ENCODE measurements around the gene RASGRF2. TPM values are rescaled to one million over a fixed set of nuclear protein-coding genes. Genes with fewer than 3 reads are reported as not detected.
A peak's percentile ranks its signal among the peaks of the same experiment; 100 is the strongest.

RASGRF2 gene
- 2.7 and 3.6 TPM in 2 replicates for total RNA-seq (2014; rRNA removed; shearing (Covaris generic); ENCODE audit: low replicate concordance)

DNA sequence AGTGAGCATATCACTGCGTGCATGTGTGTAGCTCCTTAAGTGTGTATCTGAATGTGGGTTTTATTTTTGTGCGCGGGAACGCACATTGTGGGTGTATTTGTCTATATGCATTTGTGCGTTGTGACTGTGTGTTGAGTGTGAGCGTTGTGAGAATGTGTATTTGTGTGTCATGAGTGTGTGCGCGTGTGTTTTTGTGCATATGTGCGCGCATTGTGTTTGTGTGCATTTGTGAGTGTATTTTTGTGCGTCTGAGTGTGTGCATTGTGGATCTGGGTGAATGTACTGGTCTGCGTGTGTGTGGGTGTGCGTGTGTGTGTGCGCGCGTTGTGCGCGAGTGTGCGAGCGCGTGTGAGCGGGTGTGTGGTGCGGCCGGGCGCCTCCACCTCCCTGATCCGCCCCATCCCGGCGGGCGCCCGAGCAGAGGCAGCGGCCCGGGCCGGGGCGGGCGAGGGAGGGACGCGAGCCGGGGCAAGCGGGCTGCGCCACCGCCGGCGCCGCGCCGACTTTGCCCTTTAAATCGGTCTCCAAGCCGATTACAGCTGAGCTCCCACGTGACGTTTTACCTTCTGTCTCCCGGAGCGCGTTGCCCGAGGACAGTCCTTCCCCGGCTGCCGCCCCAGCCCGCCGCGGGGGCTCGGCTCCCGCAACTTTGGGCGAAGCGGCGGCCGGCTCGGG lies at the start of gene RASGRF2:
TSS of gene RASGRF2 (plus strand) at position 596 of the 675 bp plus-strand sequence. CDS start 376 bp downstream, outside the sequence.
- Histone ChIP-seq H3K27me3 (no peaks in the 10 kb centered on the region), H3K36me3 (no peaks in the 10 kb centered on the region), H3K4me3 (peak within 1 kb of the TSS; percentile 61), H3K9me3 (no peaks in the 10 kb centered on the region)
- peak; percentile 66 for DNase-seq

- Histone ChIP-seq H3K9me3 (no peaks in the 10 kb centered on the region), H3K27me3 (no peaks in the 10 kb centered on the region), H3K36me3 (no peaks in the 10 kb centered on the region), H3K4me3 (no peak overlapping the region)
- DNase-seq = no peak
Measured at GRCh38 chr5:80912479-80912878, 47.7 kb upstream of the RASGRF2 start.

DNA sequence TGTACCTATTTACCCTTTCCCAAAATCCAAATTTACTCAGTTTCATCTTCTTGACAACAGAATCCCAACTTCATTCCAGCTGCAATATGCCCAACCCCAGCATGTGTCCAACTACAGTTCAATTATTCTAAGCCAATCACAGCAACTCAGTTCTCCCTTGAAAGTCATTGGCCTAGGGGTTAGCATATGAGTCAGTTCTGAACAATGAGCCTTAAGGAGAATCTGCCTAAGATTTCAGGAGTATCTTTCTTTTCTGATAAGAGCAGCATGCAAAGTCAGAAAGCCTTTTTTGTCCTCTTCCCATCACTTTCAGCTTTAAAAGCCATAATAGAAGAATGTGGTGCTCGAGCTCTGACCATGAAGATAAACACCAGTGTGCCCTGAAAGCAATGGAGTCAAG lies 44.4 kb upstream of the RASGRF2 start:
- Histone ChIP-seq H3K4me3 (no peak overlapping the region), H3K36me3 (no peaks in the 10 kb centered on the region), H3K27me3 (no peaks in the 10 kb centered on the region), H3K9me3 (no peaks in the 10 kb centered on the region)
- no peak for DNase-seq

DNA sequence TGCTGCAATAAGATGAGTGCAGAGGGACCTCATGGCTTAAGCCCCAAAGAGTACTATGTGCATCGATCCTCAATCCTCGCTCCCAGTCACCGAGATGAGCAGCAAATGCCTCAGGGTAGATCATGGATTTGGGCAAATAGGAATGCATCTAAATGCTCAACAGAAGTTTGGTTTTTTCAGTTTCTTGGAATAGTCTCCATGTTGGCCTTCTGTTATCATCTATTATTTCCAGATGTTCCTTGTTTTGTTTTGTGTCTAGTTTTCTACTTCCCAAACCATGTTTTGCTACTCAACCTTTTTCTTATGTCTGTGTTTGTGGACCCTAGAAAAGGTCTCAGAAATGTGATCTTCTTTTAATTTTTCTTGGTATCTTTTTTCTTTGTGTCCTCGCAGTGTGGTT lies 43.5 kb upstream of the RASGRF2 start:
- Histone ChIP-seq H3K36me3 (no peaks in the 10 kb centered on the region), H3K9me3 (no peaks in the 10 kb centered on the region), H3K4me3 (no peak overlapping the region), H3K27me3 (no peaks in the 10 kb centered on the region)
- no peak for DNase-seq

- no peak for DNase-seq
- Histone ChIP-seq H3K4me3 (no peak overlapping the region), H3K9me3 (no peaks in the 10 kb centered on the region), H3K27me3 (no peaks in the 10 kb centered on the region), H3K36me3 (no peaks in the 10 kb centered on the region)
Measured at GRCh38 chr5:80917631-80918030, 42.5 kb upstream of the RASGRF2 start.

- H3K9me3 ChIP-seq = no peaks in the 10 kb centered on the region
- no peaks in the 10 kb centered on the region for H3K36me3 ChIP-seq
- no peak for DNase-seq
- H3K4me3 ChIP-seq = no peak overlapping the region
- H3K27me3 ChIP-seq = no peaks in the 10 kb centered on the region
Measured at GRCh38 chr5:80919678-80920196, 40.4 kb upstream of the RASGRF2 start.

DNA sequence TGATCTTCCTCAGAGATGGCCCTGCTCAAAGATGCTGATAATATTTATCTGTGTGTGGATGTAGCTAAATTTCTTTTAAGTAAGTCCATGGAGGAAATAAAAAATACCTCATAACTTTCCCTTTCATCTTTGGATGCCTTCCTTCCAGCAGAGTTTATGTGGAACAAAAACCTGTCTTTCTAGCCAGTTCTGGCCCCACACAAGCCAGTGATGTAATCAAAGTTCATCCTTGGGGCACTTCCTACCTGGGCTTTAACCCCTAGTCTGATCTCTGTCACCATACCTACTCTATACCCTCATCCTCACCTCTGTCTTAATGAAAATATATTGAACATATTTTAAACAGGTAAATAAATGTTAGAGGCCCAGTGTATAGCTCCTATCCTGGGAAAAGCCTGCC lies 39.8 kb upstream of the RASGRF2 start:
- Histone ChIP-seq H3K4me3 (no peak overlapping the region), H3K36me3 (no peaks in the 10 kb centered on the region), H3K9me3 (no peaks in the 10 kb centered on the region), H3K27me3 (no peaks in the 10 kb centered on the region)
- DNase-seq = no peak

- H3K27me3 ChIP-seq = no peaks in the 10 kb centered on the region
- DNase-seq = no peak
Measured at GRCh38 chr5:80921026-80921425, 39.1 kb upstream of the RASGRF2 start.

GRCh38 chr5:80925931-80926330 lies 34.2 kb upstream of the RASGRF2 start:
- Histone ChIP-seq H3K36me3 (no peaks in the 10 kb centered on the region), H3K9me3 (no peaks in the 10 kb centered on the region)

More at GRCh38 chr5:80921026-80921425, 39.1 kb upstream of the RASGRF2 start:
- no peaks in the 10 kb centered on the region for H3K36me3 ChIP-seq
- H3K9me3 ChIP-seq = no peaks in the 10 kb centered on the region
- no peak overlapping the region for H3K4me3 ChIP-seq

DNA sequence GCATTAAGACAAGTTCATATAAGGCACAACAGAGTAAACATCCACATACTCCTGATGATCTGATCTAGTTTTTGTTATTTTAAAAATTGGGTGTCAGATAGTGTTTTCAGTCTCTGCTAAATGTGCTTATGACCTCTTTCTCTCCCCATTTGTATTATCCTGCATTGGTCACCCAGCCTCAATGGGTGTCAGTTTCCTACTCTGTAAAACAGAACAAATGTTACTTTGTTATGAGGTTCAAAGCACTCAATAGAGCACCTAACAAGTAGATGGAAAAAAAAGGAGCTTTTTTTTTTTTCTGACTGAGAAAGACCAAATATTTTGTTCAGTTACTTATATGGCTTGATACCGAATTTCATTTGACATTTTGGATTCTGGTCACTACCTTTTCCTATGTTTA lies 33.6 kb upstream of the RASGRF2 start:
- DNase-seq = no peak
- no peaks in the 10 kb centered on the region for H3K9me3 ChIP-seq
- H3K4me3 ChIP-seq = no peak overlapping the region
- no peaks in the 10 kb centered on the region for H3K27me3 ChIP-seq
- no peaks in the 10 kb centered on the region for H3K36me3 ChIP-seq

More at GRCh38 chr5:80925931-80926330, 34.2 kb upstream of the RASGRF2 start:
- DNase-seq = no peak
- H3K4me3 ChIP-seq = no peak overlapping the region
- no peaks in the 10 kb centered on the region for H3K27me3 ChIP-seq

- no peak for DNase-seq
- Histone ChIP-seq H3K27me3 (no peaks in the 10 kb centered on the region), H3K36me3 (no peaks in the 10 kb centered on the region), H3K9me3 (no peaks in the 10 kb centered on the region), H3K4me3 (no peak overlapping the region)
Measured at GRCh38 chr5:80926979-80927656, 33.0 kb upstream of the RASGRF2 start.

- Histone ChIP-seq H3K27me3 (no peaks in the 10 kb centered on the region), H3K9me3 (no peaks in the 10 kb centered on the region), H3K36me3 (no peaks in the 10 kb centered on the region), H3K4me3 (no peak overlapping the region)
- DNase-seq = no peak
Measured at GRCh38 chr5:80928073-80928472, 32.1 kb upstream of the RASGRF2 start.

GRCh38 chr5:80930940-80931339 lies 29.2 kb upstream of the RASGRF2 start:
- no peaks in the 10 kb centered on the region for H3K9me3 ChIP-seq
- H3K36me3 ChIP-seq = no peaks in the 10 kb centered on the region
- no peaks in the 10 kb centered on the region for H3K27me3 ChIP-seq
- no peak overlapping the region for H3K4me3 ChIP-seq
- no peak for DNase-seq

- no peaks in the 10 kb centered on the region for H3K9me3 ChIP-seq
- DNase-seq = no peak
- H3K36me3 ChIP-seq = no peaks in the 10 kb centered on the region
- no peaks in the 10 kb centered on the region for H3K27me3 ChIP-seq
- H3K4me3 ChIP-seq = no peak overlapping the region
Measured at GRCh38 chr5:80931411-80931810, 28.8 kb upstream of the RASGRF2 start.

- Histone ChIP-seq H3K4me3 (no peak overlapping the region), H3K9me3 (no peaks in the 10 kb centered on the region), H3K27me3 (no peaks in the 10 kb centered on the region), H3K36me3 (no peaks in the 10 kb centered on the region)
- no peak for DNase-seq
Measured at GRCh38 chr5:80933036-80933435, 27.1 kb upstream of the RASGRF2 start.

DNA sequence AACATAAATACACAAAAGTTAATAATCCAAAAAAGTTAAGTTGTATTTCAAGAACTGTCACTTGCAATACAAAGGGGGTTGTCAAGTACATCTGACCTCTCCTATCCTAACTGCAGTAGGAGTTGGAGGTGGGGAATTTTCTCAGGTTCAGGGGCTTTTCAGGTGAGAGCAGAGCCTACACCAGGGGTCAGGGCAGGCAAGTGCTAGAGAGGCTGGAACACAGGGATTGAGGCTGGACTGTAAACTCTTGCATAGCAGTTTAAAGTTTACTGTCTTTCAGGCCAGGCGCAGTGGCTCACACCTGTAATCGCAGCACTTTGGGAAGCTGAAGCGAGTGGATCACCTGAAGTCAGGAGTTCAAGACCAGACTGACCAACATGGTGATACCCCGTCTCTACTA lies 25.4 kb upstream of the RASGRF2 start:
- no peak for DNase-seq
- Histone ChIP-seq H3K9me3 (no peaks in the 10 kb centered on the region), H3K4me3 (no peak overlapping the region), H3K27me3 (no peaks in the 10 kb centered on the region), H3K36me3 (no peaks in the 10 kb centered on the region)

DNA sequence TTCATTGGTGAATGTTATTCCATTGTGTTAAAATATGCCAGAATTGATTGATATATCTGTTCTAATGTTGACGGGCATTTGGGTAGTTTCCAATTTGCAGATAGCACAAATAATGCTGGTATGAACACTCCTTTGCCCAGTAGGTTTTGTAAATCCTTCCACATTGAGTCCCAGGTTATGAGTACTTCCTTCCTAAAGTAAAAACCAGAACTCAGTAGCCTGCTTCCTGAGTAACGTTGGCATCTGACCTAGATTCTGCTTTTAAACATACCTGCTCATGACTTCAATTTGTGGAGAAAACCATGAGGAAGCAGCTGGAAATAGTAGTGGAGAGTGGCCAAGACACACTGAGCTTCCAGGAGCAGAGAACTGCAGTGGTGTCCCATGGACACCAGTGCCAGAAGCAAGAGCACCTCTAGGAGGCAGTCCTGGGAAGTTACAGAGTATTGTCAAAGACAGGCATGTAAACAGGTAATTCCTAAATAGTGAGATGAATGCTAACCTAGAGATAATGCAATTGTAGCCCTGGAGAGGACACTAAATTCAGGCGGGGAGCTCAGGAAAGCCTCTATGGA lies 24.3 kb upstream of the RASGRF2 start:
- no peak overlapping the region for H3K4me3 ChIP-seq
- H3K27me3 ChIP-seq = no peaks in the 10 kb centered on the region
- no peak for DNase-seq

More for the DNA sequence above, 24.3 kb upstream of the RASGRF2 start:
- H3K9me3 ChIP-seq = no peaks in the 10 kb centered on the region
- no peaks in the 10 kb centered on the region for H3K36me3 ChIP-seq
